ENCODE data around the gene DLG3. TPM values are rescaled to one million over a fixed set of nuclear protein-coding genes. Genes with fewer than 3 reads are reported as not detected.

DLG3 gene
- total and polyA plus RNA-seq, 4 donors: 0.57 to 6.5 (median 1.7) TPM

DNA sequence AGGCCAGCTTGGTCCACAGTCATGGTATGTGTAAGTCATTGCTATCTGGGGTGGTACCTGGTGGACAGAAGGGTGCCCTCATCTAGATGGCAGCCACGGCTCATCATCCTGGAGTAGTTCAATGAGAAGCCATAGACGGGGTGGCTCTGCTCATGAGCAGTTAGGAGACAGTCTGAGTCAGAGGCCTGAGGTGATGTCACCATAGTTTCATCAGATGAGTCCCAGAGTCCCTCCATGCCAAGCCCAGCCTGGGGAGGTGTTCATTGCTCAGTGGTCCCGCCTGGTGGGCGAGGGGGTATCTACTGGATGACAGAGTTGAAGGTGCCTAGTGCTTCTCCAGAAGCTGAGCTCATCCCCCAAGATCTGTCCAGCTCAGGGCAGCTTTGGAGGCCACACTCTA is 49.8 kb downstream of the DLG3 start:
- 95% methylated on average over 4 of the region's 4 CpGs for WGBS

GRCh38 chrX:70496491-70496890 is 51.9 kb downstream of the DLG3 start:
- Histone ChIP-seq H3K36me3 (ENCODE audit: control insufficient read depth in 4 of 4, insufficient read depth in 3 of 4, low read depth in 1 of 4, low read length in 3 of 4) (no peaks in the 10 kb centered on the region), H3K27me3 (ENCODE audit: control insufficient read depth in 4 of 4, insufficient read depth in 4 of 4, low read length in 3 of 4) (no peaks in the 10 kb centered on the region), H3K27ac (ENCODE audit: low read depth in 1 of 2, low read length in 2 of 2) (no peak overlapping the region), H3K4me1 (ENCODE audit: control insufficient read depth in 4 of 4, insufficient read depth in 4 of 4, low read length in 3 of 4) (no peaks in the 10 kb centered on the region), H3K4me3 (ENCODE audit: low read depth in 1 of 3, low read length in 3 of 3) (no peak overlapping the region), H3K9ac (ENCODE audit: low read depth in 1 of 2, low read length in 2 of 2) (no peak overlapping the region), H3K9me3 (ENCODE audit: control insufficient read depth in 4 of 4, low read length in 3 of 4) (no peaks in the 10 kb centered on the region)
- no peak for DNase-seq (ENCODE audit: low spot score)
- WGBS: 79% methylated on average over 5 of the region's 5 CpGs
- TF ChIP-seq, protein P1, sequence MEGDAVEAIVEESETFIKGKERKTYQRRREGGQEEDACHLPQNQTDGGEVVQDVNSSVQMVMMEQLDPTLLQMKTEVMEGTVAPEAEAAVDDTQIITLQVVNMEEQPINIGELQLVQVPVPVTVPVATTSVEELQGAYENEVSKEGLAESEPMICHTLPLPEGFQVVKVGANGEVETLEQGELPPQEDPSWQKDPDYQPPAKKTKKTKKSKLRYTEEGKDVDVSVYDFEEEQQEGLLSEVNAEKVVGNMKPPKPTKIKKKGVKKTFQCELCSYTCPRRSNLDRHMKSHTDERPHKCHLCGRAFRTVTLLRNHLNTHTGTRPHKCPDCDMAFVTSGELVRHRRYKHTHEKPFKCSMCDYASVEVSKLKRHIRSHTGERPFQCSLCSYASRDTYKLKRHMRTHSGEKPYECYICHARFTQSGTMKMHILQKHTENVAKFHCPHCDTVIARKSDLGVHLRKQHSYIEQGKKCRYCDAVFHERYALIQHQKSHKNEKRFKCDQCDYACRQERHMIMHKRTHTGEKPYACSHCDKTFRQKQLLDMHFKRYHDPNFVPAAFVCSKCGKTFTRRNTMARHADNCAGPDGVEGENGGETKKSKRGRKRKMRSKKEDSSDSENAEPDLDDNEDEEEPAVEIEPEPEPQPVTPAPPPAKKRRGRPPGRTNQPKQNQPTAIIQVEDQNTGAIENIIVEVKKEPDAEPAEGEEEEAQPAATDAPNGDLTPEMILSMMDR (IDR thresholded peaks at IDR 0.05; ENCODE audit: low read depth, low read length, missing input control): no peak
- TF ChIP-seq, protein P2, sequence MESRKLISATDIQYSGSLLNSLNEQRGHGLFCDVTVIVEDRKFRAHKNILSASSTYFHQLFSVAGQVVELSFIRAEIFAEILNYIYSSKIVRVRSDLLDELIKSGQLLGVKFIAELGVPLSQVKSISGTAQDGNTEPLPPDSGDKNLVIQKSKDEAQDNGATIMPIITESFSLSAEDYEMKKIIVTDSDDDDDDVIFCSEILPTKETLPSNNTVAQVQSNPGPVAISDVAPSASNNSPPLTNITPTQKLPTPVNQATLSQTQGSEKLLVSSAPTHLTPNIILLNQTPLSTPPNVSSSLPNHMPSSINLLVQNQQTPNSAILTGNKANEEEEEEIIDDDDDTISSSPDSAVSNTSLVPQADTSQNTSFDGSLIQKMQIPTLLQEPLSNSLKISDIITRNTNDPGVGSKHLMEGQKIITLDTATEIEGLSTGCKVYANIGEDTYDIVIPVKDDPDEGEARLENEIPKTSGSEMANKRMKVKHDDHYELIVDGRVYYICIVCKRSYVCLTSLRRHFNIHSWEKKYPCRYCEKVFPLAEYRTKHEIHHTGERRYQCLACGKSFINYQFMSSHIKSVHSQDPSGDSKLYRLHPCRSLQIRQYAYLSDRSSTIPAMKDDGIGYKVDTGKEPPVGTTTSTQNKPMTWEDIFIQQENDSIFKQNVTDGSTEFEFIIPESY (IDR thresholded peaks at IDR 0.05): no peak
- TF ChIP-seq REST (IDR thresholded peaks at IDR 0.05): no peak
- no peak for TF ChIP-seq HNF4G (IDR thresholded peaks at IDR 0.05)
- no peak for TF ChIP-seq YY1 (IDR thresholded peaks at IDR 0.05)

More for the DNA sequence above, 49.8 kb downstream of the DLG3 start:
- Histone ChIP-seq H3K4me1 (ENCODE audit: control insufficient read depth in 4 of 4, insufficient read depth in 4 of 4, low read length in 3 of 4) (no peaks in the 10 kb centered on the region), H3K27me3 (ENCODE audit: control insufficient read depth in 4 of 4, insufficient read depth in 4 of 4, low read length in 3 of 4) (no peaks in the 10 kb centered on the region), H3K27ac (ENCODE audit: low read depth in 1 of 2, low read length in 2 of 2) (no peak overlapping the region), H3K9ac (ENCODE audit: low read depth in 1 of 2, low read length in 2 of 2) (no peak overlapping the region), H3K36me3 (ENCODE audit: control insufficient read depth in 4 of 4, insufficient read depth in 3 of 4, low read depth in 1 of 4, low read length in 3 of 4) (no peaks in the 10 kb centered on the region), H3K9me3 (ENCODE audit: control insufficient read depth in 4 of 4, low read length in 3 of 4) (no peaks in the 10 kb centered on the region), H3K4me3 (ENCODE audit: low read depth in 1 of 3, low read length in 3 of 3) (no peak overlapping the region)
- TF ChIP-seq REST (IDR thresholded peaks at IDR 0.05) (no peak), TAF1 (conservative IDR thresholded peaks at IDR 0.05) (no peak), GABPA (IDR thresholded peaks at IDR 0.05 in 1 of 2, conservative IDR thresholded peaks at IDR 0.05 in 1 of 2) (no peak), EGR1 (IDR thresholded peaks at IDR 0.05; ENCODE audit: low read depth in 2 of 2) (no peak), NR2F2 (IDR thresholded peaks at IDR 0.05) (no peak)
- TF ChIP-seq, protein P1 (IDR thresholded peaks at IDR 0.05; ENCODE audit: low read depth, low read length, missing input control): no peak
- TF ChIP-seq, protein P2 (IDR thresholded peaks at IDR 0.05): no peak
- DNase-seq (ENCODE audit: low spot score): no peak
